ENCODE data around the gene PI4KA. TPM values are rescaled to one million over a fixed set of nuclear protein-coding genes. Genes with fewer than 3 reads are reported as not detected.

The PI4KA gene
- total RNA-seq, 2 donors from 2014 or later = 74.2 to 115 TPM

DNA sequence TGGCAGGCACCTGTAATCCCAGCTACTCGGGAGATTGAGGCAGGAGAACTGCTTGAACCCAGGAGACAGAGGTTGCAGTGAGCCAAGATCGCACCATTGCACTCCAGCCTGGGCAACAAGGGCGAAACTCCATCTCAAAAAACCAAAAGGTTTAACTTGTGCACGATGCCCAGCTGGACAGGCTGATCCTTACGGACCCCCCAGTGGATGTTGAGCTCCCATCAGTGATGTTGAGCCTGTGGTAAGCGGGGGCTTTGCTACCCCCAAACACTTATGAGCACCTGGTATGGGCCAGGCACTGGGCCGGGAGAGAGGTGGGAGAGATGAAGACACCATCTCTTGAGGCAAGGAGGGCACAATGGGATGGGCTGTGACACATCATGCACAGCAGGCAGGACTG is 92.1 kb downstream of the PI4KA start:
- 99% methylated on average over 7 of the region's 7 CpGs for WGBS
- TF ChIP-seq POLR2AphosphoS5 (IDR thresholded peaks at IDR 0.05) (no peak), POLR2A (IDR thresholded peaks at IDR 0.05) (no peak)
- TF ChIP-seq, protein P1, sequence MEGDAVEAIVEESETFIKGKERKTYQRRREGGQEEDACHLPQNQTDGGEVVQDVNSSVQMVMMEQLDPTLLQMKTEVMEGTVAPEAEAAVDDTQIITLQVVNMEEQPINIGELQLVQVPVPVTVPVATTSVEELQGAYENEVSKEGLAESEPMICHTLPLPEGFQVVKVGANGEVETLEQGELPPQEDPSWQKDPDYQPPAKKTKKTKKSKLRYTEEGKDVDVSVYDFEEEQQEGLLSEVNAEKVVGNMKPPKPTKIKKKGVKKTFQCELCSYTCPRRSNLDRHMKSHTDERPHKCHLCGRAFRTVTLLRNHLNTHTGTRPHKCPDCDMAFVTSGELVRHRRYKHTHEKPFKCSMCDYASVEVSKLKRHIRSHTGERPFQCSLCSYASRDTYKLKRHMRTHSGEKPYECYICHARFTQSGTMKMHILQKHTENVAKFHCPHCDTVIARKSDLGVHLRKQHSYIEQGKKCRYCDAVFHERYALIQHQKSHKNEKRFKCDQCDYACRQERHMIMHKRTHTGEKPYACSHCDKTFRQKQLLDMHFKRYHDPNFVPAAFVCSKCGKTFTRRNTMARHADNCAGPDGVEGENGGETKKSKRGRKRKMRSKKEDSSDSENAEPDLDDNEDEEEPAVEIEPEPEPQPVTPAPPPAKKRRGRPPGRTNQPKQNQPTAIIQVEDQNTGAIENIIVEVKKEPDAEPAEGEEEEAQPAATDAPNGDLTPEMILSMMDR (IDR thresholded peaks at IDR 0.05) = no peak
- Histone ChIP-seq H3K27me3 (replicated peaks; ENCODE audit: insufficient read depth) (no peaks in the 10 kb centered on the region), H3K4me1 (replicated peaks) (no peaks in the 10 kb centered on the region), H3K9me3 (no peaks in the 10 kb centered on the region), H3K27ac (no peak overlapping the region), H3K4me3 (no peak overlapping the region), H3K36me3 (peaks cover 0 to 13% of the 10 kb centered on the region in 2 donors)
- intact Hi-C loops (cut with DNase I) = no loop called here
- no peak for DNase-seq (ENCODE audit: low spot score)

DNA sequence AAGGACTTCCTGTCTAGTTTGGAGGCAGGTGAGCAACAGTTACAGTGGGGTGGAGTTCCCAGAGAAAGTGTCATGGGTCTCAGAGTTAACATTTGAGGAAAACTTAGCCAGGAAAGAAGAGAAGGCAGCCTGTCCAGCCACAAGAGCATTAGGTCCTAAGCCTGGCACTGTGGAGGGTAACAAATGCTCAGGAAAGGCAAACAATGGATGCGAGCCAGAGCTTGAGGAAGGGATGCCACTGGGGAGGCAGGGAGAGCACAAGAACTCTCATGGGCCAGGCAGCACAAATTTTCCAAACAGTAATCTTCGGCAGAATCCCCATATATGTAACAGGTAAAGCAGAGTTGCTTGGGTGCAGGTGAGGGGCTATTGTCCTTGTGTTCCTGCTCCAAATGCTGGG is 92.7 kb downstream of the PI4KA start:
- no peak overlapping the region for H3K27ac ChIP-seq
- 75% methylated on average over 2 of the region's 2 CpGs for WGBS
- intact Hi-C loops (cut with DNase I) = no loop called here

DNA sequence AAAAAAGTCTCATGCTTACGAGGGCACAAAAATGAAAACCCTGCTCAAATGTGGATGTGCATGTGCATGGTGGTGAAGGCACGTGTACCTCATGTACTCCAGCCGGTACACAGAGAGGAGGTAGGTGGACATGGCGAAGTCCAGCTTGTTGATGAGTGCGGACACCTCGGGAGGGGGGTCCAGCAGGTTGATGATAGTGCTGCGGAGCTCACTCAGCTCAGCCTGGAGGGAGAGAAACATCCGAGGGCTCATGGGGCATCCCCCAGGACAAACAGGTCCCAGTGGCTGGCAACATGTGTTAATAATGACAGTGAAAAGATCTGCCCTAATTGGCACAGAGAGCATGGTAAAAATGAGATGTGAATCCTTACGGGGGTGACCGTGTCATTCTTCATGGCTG is 93.9 kb downstream of the PI4KA start:
- Histone ChIP-seq H3K27me3 (replicated peaks; ENCODE audit: insufficient read depth) (no peaks in the 10 kb centered on the region), H3K4me3 (no peak overlapping the region), H3K9me3 (no peaks in the 10 kb centered on the region), H3K36me3 (peaks cover 0 to 13% of the 10 kb centered on the region in 2 donors), H3K27ac (no peak overlapping the region), H3K4me1 (replicated peaks) (no peaks in the 10 kb centered on the region)
- WGBS = 93% methylated on average over 10 of the region's 10 CpGs
- DNase-seq (ENCODE audit: low spot score) = no peak
- TF ChIP-seq, protein P1 (IDR thresholded peaks at IDR 0.05) = no peak
- TF ChIP-seq POLR2AphosphoS5 (IDR thresholded peaks at IDR 0.05) = no peak
- no peak for TF ChIP-seq POLR2A (IDR thresholded peaks at IDR 0.05)
- intact Hi-C loops (cut with DNase I) = no loop called here

More for the DNA sequence above, 92.7 kb downstream of the PI4KA start:
- TF ChIP-seq, protein P1 (IDR thresholded peaks at IDR 0.05) = no peak
- TF ChIP-seq POLR2AphosphoS5 (IDR thresholded peaks at IDR 0.05) = no peak
- TF ChIP-seq POLR2A (IDR thresholded peaks at IDR 0.05) = no peak
- Histone ChIP-seq H3K4me3 (no peak overlapping the region), H3K9me3 (no peaks in the 10 kb centered on the region), H3K36me3 (peaks cover 0 to 13% of the 10 kb centered on the region in 2 donors), H3K4me1 (replicated peaks) (no peaks in the 10 kb centered on the region), H3K27me3 (replicated peaks; ENCODE audit: insufficient read depth) (no peaks in the 10 kb centered on the region)
- no peak for DNase-seq (ENCODE audit: low spot score)

DNA sequence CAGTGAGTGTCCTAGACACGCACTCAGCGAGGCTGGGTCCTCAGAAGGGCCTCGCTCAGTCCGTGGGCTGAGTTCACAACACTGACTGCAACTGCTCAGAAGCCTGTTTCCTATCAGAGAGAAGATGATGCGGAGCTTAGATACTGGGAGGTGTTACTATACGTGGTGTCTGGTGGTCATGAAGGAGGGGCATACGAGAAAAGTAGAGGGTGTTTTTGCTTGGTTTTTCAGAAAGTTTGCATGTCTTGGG is 94.2 kb downstream of the PI4KA start:
- no peak overlapping the region for H3K4me3 ChIP-seq
- no peaks in the 10 kb centered on the region for H3K4me1 ChIP-seq (replicated peaks)
- peaks cover 0 to 13% of the 10 kb centered on the region in 2 donors for H3K36me3 ChIP-seq
- 91% methylated on average over 7 of the region's 7 CpGs for WGBS
- intact Hi-C loops (cut with DNase I) = no loop called here
- TF ChIP-seq, protein P1 (IDR thresholded peaks at IDR 0.05) = no peak
- no peak for TF ChIP-seq POLR2A (IDR thresholded peaks at IDR 0.05)
- TF ChIP-seq POLR2AphosphoS5 (IDR thresholded peaks at IDR 0.05) = no peak
- no peak for DNase-seq (ENCODE audit: low spot score)
- no peaks in the 10 kb centered on the region for H3K27me3 ChIP-seq (replicated peaks; ENCODE audit: insufficient read depth)
- H3K9me3 ChIP-seq = no peaks in the 10 kb centered on the region
- H3K27ac ChIP-seq = no peak overlapping the region

DNA sequence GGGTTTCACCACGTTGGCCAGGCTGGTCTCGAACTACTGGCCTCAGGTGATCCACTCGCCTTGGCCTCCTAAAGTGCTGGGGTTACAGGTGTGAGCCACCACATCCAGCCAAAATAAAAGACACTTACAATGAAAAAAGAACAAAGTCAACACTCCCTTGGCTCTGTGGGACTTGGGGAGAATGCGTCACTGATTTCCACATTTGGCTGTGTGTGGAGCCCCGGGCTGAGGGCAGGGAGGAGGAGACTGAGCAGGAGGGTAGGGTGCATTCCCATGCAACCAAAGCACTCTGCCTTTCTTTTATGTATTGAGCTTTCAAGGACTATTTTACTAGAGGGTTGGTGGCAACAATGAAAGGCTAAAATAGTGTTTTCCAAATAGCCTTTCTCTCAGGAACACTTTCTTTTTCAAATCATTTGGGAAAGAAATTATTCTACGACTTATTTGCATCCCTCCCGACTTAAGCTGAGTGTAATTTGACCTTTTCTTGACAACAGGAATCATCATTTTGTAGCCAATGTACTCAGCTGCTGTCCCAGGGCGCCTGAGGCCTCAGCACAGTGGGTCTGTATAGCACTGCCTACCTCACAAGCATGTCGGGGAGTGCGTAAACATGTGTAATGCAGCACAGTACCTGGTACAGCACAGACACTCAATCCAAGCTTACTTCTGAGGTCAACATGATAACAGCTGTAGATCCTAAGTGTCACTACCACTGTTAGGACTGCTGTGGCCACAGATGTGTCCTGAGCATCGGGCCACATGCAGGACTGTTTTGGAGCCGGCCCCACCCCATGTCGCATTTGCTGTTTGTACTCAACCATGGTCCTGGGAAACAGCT is 94.8 kb downstream of the PI4KA start:
- H3K27ac ChIP-seq = no peak overlapping the region
- H3K4me1 ChIP-seq (replicated peaks) = no peaks in the 10 kb centered on the region
- H3K4me3 ChIP-seq = no peak overlapping the region
- intact Hi-C loops (cut with DNase I) = no loop called here
- peaks cover 0 to 13% of the 10 kb centered on the region in 2 donors for H3K36me3 ChIP-seq
- TF ChIP-seq, protein P1 (IDR thresholded peaks at IDR 0.05) = no peak
- TF ChIP-seq POLR2AphosphoS5 (IDR thresholded peaks at IDR 0.05) (no peak), POLR2A (IDR thresholded peaks at IDR 0.05) (no peak)
- no peaks in the 10 kb centered on the region for H3K27me3 ChIP-seq (replicated peaks; ENCODE audit: insufficient read depth)
- H3K9me3 ChIP-seq = no peaks in the 10 kb centered on the region
- WGBS = 70% methylated on average over 13 of the region's 13 CpGs
- no peak for DNase-seq (ENCODE audit: low spot score)

All from prostate gland (tissue), 2 donors.